HCT116 (cell line): ENCODE measurements around the gene UBIAD1. TPM values are rescaled to one million over a fixed set of nuclear protein-coding genes. Genes with fewer than 3 reads are reported as not detected.

ENCODE experiments used
- ATAC-seq: fragments of 200-7000 bp; cut with Tn5 transposase; 2 replicates; pipeline ENCODE4 v1.9.1; 2020; ENCODE audit warnings: mild to moderate bottlenecking, moderate library complexity
- BruUV-seq: library from RNA; stranded (reverse); fragments of 400-500 nt; replicated peaks from 2 replicates; lab custom pipeline; 2021; lab: Mats Ljungman, UMichigan
- CTCF ChIA-PET: fragments of 300-600 bp; sonication (Branson Sonifier 250); formaldehyde crosslinking; loops from one replicate; lab custom pipeline; 2021; ENCODE audit warnings: antibody characterized with exemption; lab: Charles Lee
- POLR2A ChIA-PET: fragments of 300-600, 350-600 bp; sonication (Branson Sonifier 250); formaldehyde crosslinking; loops from one replicate; lab custom pipeline; 2021; ENCODE audit warnings: antibody characterized with exemption; lab: Charles Lee
- RAD21 ChIA-PET, 2 experiments: fragments of 300-600 bp; sonication (Branson Sonifier 250); formaldehyde crosslinking; loops; one replicate each; lab custom pipeline; 2023; ENCODE audit warnings: low total read pairs in 2 of 2; ENCODE audit not compliant: uncharacterized antibody in 2 of 2, unreplicated experiment in 2 of 2, low non-redundant PET in 1 of 2; lab: Charles Lee
- DNase-seq: peaks from one replicate; pipeline ENCODE4 v3.0.0-alpha.2; 2010; ENCODE audit warnings: low read depth, low spot score
- H2AFZ ChIP-seq: fragments of 200-600 bp; shearing (Covaris generic), sonication (generic); 2 replicates; pipeline ENCODE4 v1.6.1; 2017; ENCODE audit warnings: low read depth, mixed run types, mixed read lengths, antibody characterized with exemption, low read length; ENCODE audit not compliant: poor library complexity, severe bottlenecking
- H3K27ac ChIP-seq: 2 replicates; pipeline ENCODE4 v1.5.1; 2012; ENCODE audit warnings: low read depth, low read length
- H3K27me3 ChIP-seq: fragments of 200-600 bp; sonication (generic); 2 replicates; pipeline ENCODE4 v1.6.1; 2016; ENCODE audit warnings: mixed run types, low read length, mixed read lengths; ENCODE audit not compliant: insufficient read depth
- H3K36me3 ChIP-seq, 2 experiments: fragments of 200-500 bp in 1 of 2; fragments of 200-600 bp in 1 of 2; sonication (Bioruptor generic) in 1 of 2; sonication (generic) in 1 of 2; 2 replicates each; pipeline versions ENCODE4 v1.5.1 to v1.6.1; 2014 to 2016; ENCODE audit warnings: low read length in 2 of 2, inconsistent platforms in 1 of 2, mixed read lengths in 1 of 2, mixed run types in 1 of 2; ENCODE audit not compliant: insufficient read depth in 2 of 2, control insufficient read depth in 1 of 2
- H3K4me1 ChIP-seq, 2 experiments: fragments of 200-600 bp in 1 of 2; sonication (generic) in 1 of 2; 2 replicates each; pipeline versions ENCODE4 v1.5.1 to v1.6.1; 2012 to 2017; ENCODE audit warnings: low read length in 2 of 2, inconsistent platforms in 1 of 2, mild to moderate bottlenecking in 1 of 2, mixed read lengths in 1 of 2, mixed run types in 1 of 2, moderate library complexity in 1 of 2; ENCODE audit not compliant: insufficient read depth in 2 of 2, control insufficient read depth in 1 of 2
- H3K4me2 ChIP-seq: fragments of 200-600 bp; sonication (generic); 2 replicates; pipeline ENCODE4 v1.6.1; 2017; ENCODE audit warnings: mixed run types, low read length, mixed read lengths
- H3K4me3 ChIP-seq, 2 experiments: fragments of 200-600 bp in 1 of 2; sonication (generic) in 1 of 2; replicated peaks in 1 of 2; 2 replicates each; pipeline ENCODE4 v1.5.1; 2011 to 2016; ENCODE audit warnings: low read length in 2 of 2, control low read depth in 1 of 2, low read depth in 1 of 2, mild to moderate bottlenecking in 1 of 2, mixed read lengths in 1 of 2, mixed run types in 1 of 2
- H3K79me2 ChIP-seq: fragments of 200-600 bp; sonication (generic); 2 replicates; pipeline ENCODE4 v1.6.1; 2017; ENCODE audit warnings: mild to moderate bottlenecking, mixed run types, low read length, moderate library complexity, mixed read lengths; ENCODE audit not compliant: insufficient read depth
- H3K9ac ChIP-seq: fragments of 200-600 bp; sonication (generic); 2 replicates; pipeline ENCODE4 v1.6.1; 2016; ENCODE audit warnings: low read length, mixed read lengths
- H3K9me2 ChIP-seq: fragments of 200-600 bp; sonication (generic), shearing (Covaris generic); 2 replicates; pipeline ENCODE4 v1.6.1; 2017; ENCODE audit warnings: mixed run types, mild to moderate bottlenecking, moderate library complexity; ENCODE audit not compliant: insufficient read depth
- H3K9me3 ChIP-seq, 2 experiments: fragments of 200-500 bp in 1 of 2; fragments of 200-600 bp in 1 of 2; sonication (Bioruptor generic) in 1 of 2; sonication (generic) in 1 of 2; 2 replicates each; pipeline ENCODE4 v1.6.1; 2014 to 2017; ENCODE audit warnings: low read length in 2 of 2, mixed read lengths in 2 of 2, inconsistent platforms in 1 of 2, low read depth in 1 of 2, mild to moderate bottlenecking in 1 of 2, mixed run types in 1 of 2, moderate library complexity in 1 of 2; ENCODE audit not compliant: control insufficient read depth in 1 of 2, insufficient read depth in 1 of 2
- H4K20me1 ChIP-seq: fragments of 200-600 bp; sonication (generic), shearing (Covaris generic); 2 replicates; pipeline ENCODE4 v1.6.1; 2017; ENCODE audit warnings: mixed run types, mild to moderate bottlenecking, moderate library complexity; ENCODE audit not compliant: insufficient read depth
- CEBPB ChIP-seq: IDR thresholded peaks from 2 replicates; pipeline ENCODE4 v1.6.1; 2012; ENCODE audit warnings: low read depth
- EGR1 ChIP-seq: IDR thresholded peaks from 2 replicates; pipeline ENCODE4 v1.6.1; 2012; ENCODE audit warnings: low read depth
- EZH2phosphoT487 ChIP-seq: fragments of 200-600 bp; IDR thresholded peaks from 2 replicates; pipeline ENCODE4 v1.6.1; 2018; ENCODE audit warnings: antibody characterized with exemption, borderline replicate concordance
- MAX ChIP-seq: IDR thresholded peaks from 2 replicates; pipeline ENCODE4 v1.6.1; 2012
- POLR2AphosphoS5 ChIP-seq: IDR thresholded peaks from 2 replicates; pipeline ENCODE4 v1.6.1; 2011; ENCODE audit warnings: mild to moderate bottlenecking, low read depth, low read length, moderate library complexity
- SP1 ChIP-seq: IDR thresholded peaks from 2 replicates; pipeline ENCODE4 v1.6.1; 2012; ENCODE audit warnings: low read depth
- SRF ChIP-seq: IDR thresholded peaks from 2 replicates; pipeline ENCODE4 v1.6.1; 2012; ENCODE audit warnings: low read depth
- TCF7L2 ChIP-seq: IDR thresholded peaks from 2 replicates; pipeline ENCODE4 v1.7.0; 2011; ENCODE audit warnings: borderline replicate concordance, inconsistent platforms; ENCODE audit not compliant: insufficient read depth, insufficient read length; ENCODE audit errors: extremely low read depth
- YY1 ChIP-seq: IDR thresholded peaks from 2 replicates; pipeline ENCODE4 v1.6.1; 2011; ENCODE audit warnings: low read length, low read depth, moderate library complexity, mild to moderate bottlenecking; ENCODE audit not compliant: insufficient replicate concordance; ENCODE audit errors: extremely low read depth
- ZFX ChIP-seq: fragments of 450-650 bp; IDR thresholded peaks from 2 replicates; pipeline ENCODE4 v1.6.1; 2017
- ZNF274 ChIP-seq: fragments of 200-500 bp; sonication (Bioruptor generic); IDR thresholded peaks from 2 replicates; pipeline ENCODE4 v1.6.1; 2014; ENCODE audit warnings: mild to moderate bottlenecking, low read depth, low read length, inconsistent platforms
- intact Hi-C: fragments of 100-400 bp; cut with micrococcal nuclease; formaldehyde crosslinking; loops from 2 replicates; pipeline ENCODE4 v1.10.0; 2022
- total RNA-seq: library from RNA; stranded (reverse); gene quantifications from one replicate; pipeline ENCODE4 v1.2.1, GENCODE V29; 2021; ENCODE audit not compliant: unreplicated experiment
- TF ChIP-seq, protein P1 (sequence below): IDR thresholded peaks from 2 replicates; pipeline ENCODE4 v1.6.1; 2012; ENCODE audit warnings: low read depth
- TF ChIP-seq, protein P2 (sequence below), 3 experiments: fragments of 200-600 bp in 1 of 3; sonication (generic) in 1 of 3; IDR thresholded peaks in 2 of 3; conservative IDR thresholded peaks in 1 of 3; 2 replicates each; pipeline ENCODE4 v1.5.1; 2012 to 2017; ENCODE audit warnings: low read depth in 2 of 3, low read length in 2 of 3, antibody characterized with exemption in 1 of 3, borderline replicate concordance in 1 of 3, control low read depth in 1 of 3, mild to moderate bottlenecking in 1 of 3, mixed read lengths in 1 of 3, mixed run types in 1 of 3, moderate library complexity in 1 of 3; ENCODE audit not compliant: insufficient read depth in 1 of 3

The UBIAD1 gene
- total RNA-seq, 1 experiment from 2014 or later: 17.2 TPM

GRCh38 chr1:11279630-11280029 is 6.6 kb downstream of the UBIAD1 start:
- no peak overlapping the region for H3K27ac ChIP-seq
- no peaks in the 10 kb centered on the region for H3K9me2 ChIP-seq
- TF ChIP-seq TCF7L2 (no peak), CEBPB (no peak), POLR2AphosphoS5 (no peak), SP1 (no peak), EGR1 (no peak), SRF (no peak), YY1 (no peak), ZFX (no peak), ZNF274 (no peak), EZH2phosphoT487 (no peak), MAX (no peak)
- TF ChIP-seq, protein P1, sequence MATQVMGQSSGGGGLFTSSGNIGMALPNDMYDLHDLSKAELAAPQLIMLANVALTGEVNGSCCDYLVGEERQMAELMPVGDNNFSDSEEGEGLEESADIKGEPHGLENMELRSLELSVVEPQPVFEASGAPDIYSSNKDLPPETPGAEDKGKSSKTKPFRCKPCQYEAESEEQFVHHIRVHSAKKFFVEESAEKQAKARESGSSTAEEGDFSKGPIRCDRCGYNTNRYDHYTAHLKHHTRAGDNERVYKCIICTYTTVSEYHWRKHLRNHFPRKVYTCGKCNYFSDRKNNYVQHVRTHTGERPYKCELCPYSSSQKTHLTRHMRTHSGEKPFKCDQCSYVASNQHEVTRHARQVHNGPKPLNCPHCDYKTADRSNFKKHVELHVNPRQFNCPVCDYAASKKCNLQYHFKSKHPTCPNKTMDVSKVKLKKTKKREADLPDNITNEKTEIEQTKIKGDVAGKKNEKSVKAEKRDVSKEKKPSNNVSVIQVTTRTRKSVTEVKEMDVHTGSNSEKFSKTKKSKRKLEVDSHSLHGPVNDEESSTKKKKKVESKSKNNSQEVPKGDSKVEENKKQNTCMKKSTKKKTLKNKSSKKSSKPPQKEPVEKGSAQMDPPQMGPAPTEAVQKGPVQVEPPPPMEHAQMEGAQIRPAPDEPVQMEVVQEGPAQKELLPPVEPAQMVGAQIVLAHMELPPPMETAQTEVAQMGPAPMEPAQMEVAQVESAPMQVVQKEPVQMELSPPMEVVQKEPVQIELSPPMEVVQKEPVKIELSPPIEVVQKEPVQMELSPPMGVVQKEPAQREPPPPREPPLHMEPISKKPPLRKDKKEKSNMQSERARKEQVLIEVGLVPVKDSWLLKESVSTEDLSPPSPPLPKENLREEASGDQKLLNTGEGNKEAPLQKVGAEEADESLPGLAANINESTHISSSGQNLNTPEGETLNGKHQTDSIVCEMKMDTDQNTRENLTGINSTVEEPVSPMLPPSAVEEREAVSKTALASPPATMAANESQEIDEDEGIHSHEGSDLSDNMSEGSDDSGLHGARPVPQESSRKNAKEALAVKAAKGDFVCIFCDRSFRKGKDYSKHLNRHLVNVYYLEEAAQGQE: no peak
- TF ChIP-seq, protein P2, sequence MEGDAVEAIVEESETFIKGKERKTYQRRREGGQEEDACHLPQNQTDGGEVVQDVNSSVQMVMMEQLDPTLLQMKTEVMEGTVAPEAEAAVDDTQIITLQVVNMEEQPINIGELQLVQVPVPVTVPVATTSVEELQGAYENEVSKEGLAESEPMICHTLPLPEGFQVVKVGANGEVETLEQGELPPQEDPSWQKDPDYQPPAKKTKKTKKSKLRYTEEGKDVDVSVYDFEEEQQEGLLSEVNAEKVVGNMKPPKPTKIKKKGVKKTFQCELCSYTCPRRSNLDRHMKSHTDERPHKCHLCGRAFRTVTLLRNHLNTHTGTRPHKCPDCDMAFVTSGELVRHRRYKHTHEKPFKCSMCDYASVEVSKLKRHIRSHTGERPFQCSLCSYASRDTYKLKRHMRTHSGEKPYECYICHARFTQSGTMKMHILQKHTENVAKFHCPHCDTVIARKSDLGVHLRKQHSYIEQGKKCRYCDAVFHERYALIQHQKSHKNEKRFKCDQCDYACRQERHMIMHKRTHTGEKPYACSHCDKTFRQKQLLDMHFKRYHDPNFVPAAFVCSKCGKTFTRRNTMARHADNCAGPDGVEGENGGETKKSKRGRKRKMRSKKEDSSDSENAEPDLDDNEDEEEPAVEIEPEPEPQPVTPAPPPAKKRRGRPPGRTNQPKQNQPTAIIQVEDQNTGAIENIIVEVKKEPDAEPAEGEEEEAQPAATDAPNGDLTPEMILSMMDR (IDR thresholded peaks at IDR 0.05 in 2 of 3, conservative IDR thresholded peaks at IDR 0.05 in 1 of 3; ENCODE audit: borderline replicate concordance in 1 of 3, insufficient read depth in 1 of 3, low read depth in 2 of 3, low read length in 2 of 3): no peak
- TF ChIP-seq, all 23 proteins: peak for 0
- H3K9me3 ChIP-seq: peaks cover 0 to 3% of the 10 kb centered on the region in 2 experiments; a peak in 1 of 4 replicates
- no peaks in the 10 kb centered on the region for H4K20me1 ChIP-seq
- H3K4me3 ChIP-seq: no peak overlapping the region
- ChIA-PET CTCF (no interaction called here), POLR2A (no interaction called here), RAD21 (no interaction called here)
- no peak overlapping the region for H2AFZ ChIP-seq
- H3K4me1 ChIP-seq: peaks cover 0 to 4% of the 10 kb centered on the region in 2 experiments; a peak in 1 of 4 replicates
- DNase-seq: no peak
- no peak overlapping the region for H3K4me2 ChIP-seq
- no peak for ATAC-seq
- H3K27me3 ChIP-seq: no peaks in the 10 kb centered on the region
- peaks cover 2 to 4% of the 10 kb centered on the region in 2 experiments; a peak in 1 of 4 replicates for H3K36me3 ChIP-seq
- BruUV-seq: no TSS peak
- H3K9ac ChIP-seq: no peak overlapping the region
- peaks cover 48% of the 10 kb centered on the region for H3K79me2 ChIP-seq
- intact Hi-C loops: no loop called here
